B cell (primary cell): Measurements from ENCODE around the gene NAA10. TPM values are rescaled to one million over a fixed set of nuclear protein-coding genes. Genes with fewer than 3 reads are reported as not detected.

Experiments
- ATAC-seq: fragments of 200-7000 bp; cut with Tn5 transposase; one replicate; pipeline ENCODE4 v1.10.0; 2021; ENCODE audit warnings: low read depth, mild to moderate bottlenecking, moderate number of reproducible peaks, moderate library complexity
- CTCF ChIA-PET: fragments of 350-600 bp; sonication (Branson Sonifier 250); formaldehyde crosslinking; loops from one replicate; lab custom pipeline; 2021; ENCODE audit warnings: antibody characterized with exemption, inconsistent platforms; lab: Charles Lee
- POLR2A ChIA-PET: fragments of 350-600 bp; sonication (Branson Sonifier 250); formaldehyde crosslinking; loops from one replicate; lab custom pipeline; 2021; ENCODE audit warnings: antibody characterized with exemption; lab: Charles Lee
- DNase-seq: peaks from one replicate; pipeline ENCODE4 v3.0.0; 2013
- H2AFZ ChIP-seq: 2 replicates; pipeline ENCODE4 v1.6.1; 2012; ENCODE audit warnings: mild to moderate bottlenecking, low read depth, low read length; ENCODE audit not compliant: insufficient read depth, poor library complexity, severe bottlenecking
- H3K27ac ChIP-seq, 2 donors: 1 replicate in 1 of 2; 2 replicates in 1 of 2; pipeline ENCODE4 v1.5.1; 2012 to 2013; ENCODE audit warnings: low read length in 2 of 2, mild to moderate bottlenecking in 2 of 2, moderate library complexity in 1 of 2
- H3K27me3 ChIP-seq, 4 experiments: fragments of 200-600 bp in 1 of 4; sonication (generic) in 1 of 4; replicated peaks in 1 of 4; 1 replicate in 2 of 4; 2 replicates in 2 of 4; pipeline versions ENCODE4 v1.6.1 to v1.7.0; 2013 to 2016; ENCODE audit warnings: low read length in 3 of 4, mild to moderate bottlenecking in 2 of 4, mixed read lengths in 1 of 4, moderate library complexity in 1 of 4; ENCODE audit not compliant: insufficient read depth in 4 of 4, control insufficient read depth in 3 of 4; ENCODE audit errors: control extremely low read depth in 1 of 4
- H3K36me3 ChIP-seq, 2 experiments: replicated peaks in 1 of 2; 1 replicate in 1 of 2; 2 replicates in 1 of 2; pipeline versions ENCODE4 v1.6.1 to v1.7.1; 2013; ENCODE audit warnings: low read length in 1 of 2; ENCODE audit not compliant: insufficient read depth in 2 of 2, control insufficient read depth in 1 of 2; ENCODE audit errors: control extremely low read depth in 1 of 2, extremely low read depth in 1 of 2
- H3K4me1 ChIP-seq, 2 donors: fragments of 200-600 bp in 1 of 2; sonication (generic) in 1 of 2; 1 replicate in 1 of 2; 2 replicates in 1 of 2; pipeline versions ENCODE4 v1.5.1 to v1.6.1; 2013 to 2017; ENCODE audit warnings: low read length in 2 of 2; ENCODE audit not compliant: control insufficient read depth in 2 of 2, insufficient read depth in 2 of 2
- H3K4me2 ChIP-seq: replicated peaks from 2 replicates; pipeline ENCODE3; 2012; ENCODE audit warnings: mild to moderate bottlenecking, low read depth, low read length; ENCODE audit not compliant: poor library complexity, severe bottlenecking
- H3K4me3 ChIP-seq, 5 experiments: fragments of 200-600 bp in 1 of 5; sonication (generic) in 1 of 5; 1 replicate in 3 of 5; 2 replicates in 2 of 5; pipeline versions ENCODE4 v1.5.1 to v1.7.0; 2011 to 2016; ENCODE audit warnings: low read length in 4 of 5, mild to moderate bottlenecking in 4 of 5, low read depth in 2 of 5, control low read depth in 1 of 5, moderate library complexity in 1 of 5; ENCODE audit not compliant: insufficient read depth in 1 of 5; ENCODE audit errors: control extremely low read depth in 1 of 5, extremely low read depth in 1 of 5
- H3K79me2 ChIP-seq: fragments of 200-600 bp; sonication (generic); one replicate; pipeline ENCODE4 v1.6.0; 2016; ENCODE audit warnings: low read length; ENCODE audit not compliant: control insufficient read depth, insufficient read depth
- H3K9ac ChIP-seq: fragments of 200-600 bp; sonication (generic); 2 replicates; pipeline ENCODE4 v1.6.1; 2017; ENCODE audit warnings: mild to moderate bottlenecking, low read length, moderate library complexity
- H3K9me3 ChIP-seq, 3 donors: one replicate each; pipeline versions ENCODE4 v1.6.1 to v1.7.1; 2013; ENCODE audit warnings: low read length in 2 of 3; ENCODE audit not compliant: control insufficient read depth in 2 of 3, insufficient read depth in 1 of 3; ENCODE audit errors: control extremely low read depth in 1 of 3
- H4K20me1 ChIP-seq: 2 replicates; pipeline ENCODE4 v1.6.0; 2012; ENCODE audit warnings: mild to moderate bottlenecking, low read length; ENCODE audit not compliant: insufficient read depth, control insufficient read depth, poor library complexity, severe bottlenecking
- H3K27ac Mint-ChIP-seq: one replicate; pipeline ENCODE4 v1.8.0; 2021; ENCODE audit warnings: mixed read lengths
- H3K27me3 Mint-ChIP-seq: one replicate; pipeline ENCODE4 v1.8.0; 2021; ENCODE audit warnings: mixed read lengths
- H3K4me1 Mint-ChIP-seq: one replicate; pipeline ENCODE4 v1.8.0; 2021; ENCODE audit warnings: mixed read lengths
- H3K4me3 Mint-ChIP-seq: one replicate; pipeline ENCODE4 v1.8.0; 2021; ENCODE audit warnings: mixed read lengths
- H3K9me3 Mint-ChIP-seq: one replicate; pipeline ENCODE4 v1.8.0; 2022; ENCODE audit warnings: mixed read lengths; ENCODE audit not compliant: insufficient read depth
- EZH2 ChIP-seq: IDR thresholded peaks from 2 replicates; pipeline ENCODE4 v1.6.1; 2012; ENCODE audit warnings: borderline replicate concordance, low read depth, mild to moderate bottlenecking, moderate library complexity, low read length; ENCODE audit not compliant: insufficient read depth, poor library complexity, severe bottlenecking
- WGBS: methylation state at CpG from one replicate; pipeline ENCODE4 v1.1.5; 2013; ENCODE audit warnings: missing lambda C conversion rate; ENCODE audit not compliant: insufficient coverage; 5-methylcytosine and 5-hydroxymethylcytosine counted together
- intact Hi-C: fragments of 100-400 bp; cut with micrococcal nuclease; formaldehyde crosslinking; loops from one replicate; pipeline ENCODE4 v1.10.0; 2022
- polyA plus RNA-seq: library from polyadenylated mRNA; depleted of rRNA; stranded (reverse); fragments of >200 nt; gene quantifications from 2 replicates; pipeline ENCODE4 v1.2.3, GENCODE V29; 2012
- total RNA-seq, 2 donors: library from RNA; stranded (reverse); fragments of 120-200 nt in 1 of 2; gene quantifications; 1 replicate in 1 of 2; 2 replicates in 1 of 2; pipeline versions ENCODE4 v1.2.3 to v1.2.4, GENCODE V29; 2013 to 2022
- TF ChIP-seq, protein P1 (sequence below): fragments of 200-600 bp; IDR thresholded peaks from one replicate; pipeline ENCODE4 v1.8.0; 2022; ENCODE audit warnings: antibody characterized with exemption, mild to moderate bottlenecking

Gene NAA10
- total and polyA plus RNA-seq, 2 donors (not counting 1 experiment from before 2014, with no cell fraction given) = 78.3 to 102 TPM

GRCh38 chrX:153883163-153883843 lies 51.5 kb downstream of the NAA10 start:
- intact Hi-C loops = no loop called here
- Histone ChIP-seq H3K79me2 (no peaks in the 10 kb centered on the region), H3K4me2 (no peak overlapping the region), H3K9me3 (peaks cover 0 to 3% (median 0%) of the 10 kb centered on the region in 3 donors), H3K27ac (no peak overlapping the region), H3K27me3 (peaks cover 0 to 47% (median 11%) of the 10 kb centered on the region in 4 experiments), H3K9ac (no peak overlapping the region), H3K36me3 (no peaks in the 10 kb centered on the region), H4K20me1 (no peaks in the 10 kb centered on the region), H2AFZ (no peak overlapping the region), H3K4me3 (no peak overlapping the region), H3K4me1 (peaks cover 36 to 41% of the 10 kb centered on the region in 2 donors)
- DNase-seq (no peak), ATAC-seq (no peak)
- POLR2A ChIA-PET = no interaction called here
- H3K9me3 Mint-ChIP-seq = no peaks in the 10 kb centered on the region
- H3K27me3 Mint-ChIP-seq = peaks cover 14% of the 10 kb centered on the region
- no peak for TF ChIP-seq EZH2
- TF ChIP-seq, protein P1, sequence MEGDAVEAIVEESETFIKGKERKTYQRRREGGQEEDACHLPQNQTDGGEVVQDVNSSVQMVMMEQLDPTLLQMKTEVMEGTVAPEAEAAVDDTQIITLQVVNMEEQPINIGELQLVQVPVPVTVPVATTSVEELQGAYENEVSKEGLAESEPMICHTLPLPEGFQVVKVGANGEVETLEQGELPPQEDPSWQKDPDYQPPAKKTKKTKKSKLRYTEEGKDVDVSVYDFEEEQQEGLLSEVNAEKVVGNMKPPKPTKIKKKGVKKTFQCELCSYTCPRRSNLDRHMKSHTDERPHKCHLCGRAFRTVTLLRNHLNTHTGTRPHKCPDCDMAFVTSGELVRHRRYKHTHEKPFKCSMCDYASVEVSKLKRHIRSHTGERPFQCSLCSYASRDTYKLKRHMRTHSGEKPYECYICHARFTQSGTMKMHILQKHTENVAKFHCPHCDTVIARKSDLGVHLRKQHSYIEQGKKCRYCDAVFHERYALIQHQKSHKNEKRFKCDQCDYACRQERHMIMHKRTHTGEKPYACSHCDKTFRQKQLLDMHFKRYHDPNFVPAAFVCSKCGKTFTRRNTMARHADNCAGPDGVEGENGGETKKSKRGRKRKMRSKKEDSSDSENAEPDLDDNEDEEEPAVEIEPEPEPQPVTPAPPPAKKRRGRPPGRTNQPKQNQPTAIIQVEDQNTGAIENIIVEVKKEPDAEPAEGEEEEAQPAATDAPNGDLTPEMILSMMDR = no peak
- 72% methylated on average over 7 of the region's 13 CpGs for WGBS
- H3K4me1 Mint-ChIP-seq = peaks cover 24% of the 10 kb centered on the region
- CTCF ChIA-PET = interaction anchor here (1.4 kb wide), 1 partner anchor 215 kb away, joined by 3 read pairs; no protein-coding TSS in a partner anchor
- no peak overlapping the region for H3K4me3 Mint-ChIP-seq
- H3K27ac Mint-ChIP-seq = no peak overlapping the region

- Histone ChIP-seq H4K20me1 (no peaks in the 10 kb centered on the region), H3K27ac (no peak overlapping the region), H3K36me3 (no peaks in the 10 kb centered on the region), H3K27me3 (peaks cover 0 to 54% (median 14%) of the 10 kb centered on the region in 4 experiments), H3K79me2 (no peaks in the 10 kb centered on the region), H3K4me2 (no peak overlapping the region), H3K4me1 (peaks cover 32 to 34% of the 10 kb centered on the region in 2 donors), H2AFZ (no peak overlapping the region), H3K4me3 (no peak overlapping the region), H3K9ac (no peak overlapping the region), H3K9me3 (peaks cover 0 to 3% (median 0%) of the 10 kb centered on the region in 3 donors)
- intact Hi-C loops = no loop called here
- Mint-ChIP-seq H3K9me3 (no peaks in the 10 kb centered on the region), H3K4me1 (peaks cover 19% of the 10 kb centered on the region), H3K4me3 (no peak overlapping the region), H3K27ac (no peak overlapping the region), H3K27me3 (peaks cover 17% of the 10 kb centered on the region)
- ChIA-PET POLR2A (no interaction called here), CTCF (no interaction called here)
- 75% methylated on average over 1 of the region's 7 CpGs for WGBS
- DNase-seq = no peak
- no peak for ATAC-seq
- TF ChIP-seq, protein P1 = no peak
- TF ChIP-seq EZH2 = no peak
Measured at GRCh38 chrX:153882557-153882956, 52.3 kb downstream of the NAA10 start.
